ENCODE measurements around the gene DDRGK1.

DNA sequence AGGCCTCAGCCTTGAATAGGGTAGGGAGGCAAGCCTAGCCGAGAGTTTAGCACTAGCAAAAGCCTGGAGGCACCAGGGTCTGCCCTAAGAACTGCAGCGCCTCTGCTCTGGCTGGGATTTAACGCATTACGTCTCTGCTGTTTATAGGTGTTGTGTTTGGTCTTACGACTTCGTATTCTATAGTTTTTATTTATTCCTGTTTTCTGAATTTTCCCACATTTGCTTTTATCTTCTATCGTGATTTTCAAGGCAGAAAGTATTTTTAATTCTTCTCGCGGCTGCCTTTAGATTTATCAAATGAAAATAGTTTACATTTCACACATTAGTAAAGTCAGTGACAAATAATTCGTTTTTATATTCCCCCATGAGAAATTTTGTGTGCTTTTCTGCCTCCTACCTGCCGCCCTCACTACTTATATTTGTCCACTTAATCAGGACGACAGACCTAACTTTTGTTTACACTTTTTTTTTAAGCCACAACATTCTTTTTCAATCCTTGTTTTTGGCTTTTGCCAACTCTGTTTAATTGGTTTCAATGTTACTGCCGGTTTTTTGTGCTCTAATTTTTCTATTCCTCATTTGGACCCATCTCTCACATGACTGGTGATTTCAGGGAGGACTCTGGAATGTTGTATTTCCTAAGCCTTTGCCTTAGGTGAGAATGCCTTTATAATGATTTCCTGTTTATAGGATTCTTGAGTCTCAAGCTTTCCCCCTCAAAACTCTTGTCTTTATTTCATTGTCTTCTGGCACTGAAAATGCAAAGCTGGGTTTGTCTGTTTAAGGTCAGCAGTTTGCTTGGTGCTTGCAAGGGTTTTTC is 29.8 kb downstream of the DDRGK1 start:
- TF ChIP-seq, protein P1, sequence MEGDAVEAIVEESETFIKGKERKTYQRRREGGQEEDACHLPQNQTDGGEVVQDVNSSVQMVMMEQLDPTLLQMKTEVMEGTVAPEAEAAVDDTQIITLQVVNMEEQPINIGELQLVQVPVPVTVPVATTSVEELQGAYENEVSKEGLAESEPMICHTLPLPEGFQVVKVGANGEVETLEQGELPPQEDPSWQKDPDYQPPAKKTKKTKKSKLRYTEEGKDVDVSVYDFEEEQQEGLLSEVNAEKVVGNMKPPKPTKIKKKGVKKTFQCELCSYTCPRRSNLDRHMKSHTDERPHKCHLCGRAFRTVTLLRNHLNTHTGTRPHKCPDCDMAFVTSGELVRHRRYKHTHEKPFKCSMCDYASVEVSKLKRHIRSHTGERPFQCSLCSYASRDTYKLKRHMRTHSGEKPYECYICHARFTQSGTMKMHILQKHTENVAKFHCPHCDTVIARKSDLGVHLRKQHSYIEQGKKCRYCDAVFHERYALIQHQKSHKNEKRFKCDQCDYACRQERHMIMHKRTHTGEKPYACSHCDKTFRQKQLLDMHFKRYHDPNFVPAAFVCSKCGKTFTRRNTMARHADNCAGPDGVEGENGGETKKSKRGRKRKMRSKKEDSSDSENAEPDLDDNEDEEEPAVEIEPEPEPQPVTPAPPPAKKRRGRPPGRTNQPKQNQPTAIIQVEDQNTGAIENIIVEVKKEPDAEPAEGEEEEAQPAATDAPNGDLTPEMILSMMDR (IDR thresholded peaks at IDR 0.05; ENCODE audit: low read depth, low read length, poor library complexity, severe bottlenecking) = no peak
- TF ChIP-seq EZH2phosphoT487 (IDR thresholded peaks at IDR 0.05; ENCODE audit: borderline replicate concordance, low read length) = no peak; the same call in 1 of the 2 replicates
